HFF-Myc (cell line): ENCODE measurements around the gene HACD1.

Source experiments
- DNase-seq: peaks from one replicate; pipeline ENCODE4 v3.0.0-alpha.2; 2011; ENCODE audit warnings: low read depth; ENCODE audit errors: extremely low read depth
- H3K4me3 ChIP-seq: replicated peaks from 2 replicates; pipeline ENCODE4 v1.5.1; 2011; ENCODE audit warnings: low read depth, mild to moderate bottlenecking, control low read depth, low read length
- TF ChIP-seq, protein P1 (sequence below): IDR thresholded peaks from 2 replicates; pipeline ENCODE4 v1.5.1; 2012; ENCODE audit warnings: mild to moderate bottlenecking, low read depth, low read length, control low read depth; ENCODE audit errors: missing control alignments

Gene HACD1

DNA sequence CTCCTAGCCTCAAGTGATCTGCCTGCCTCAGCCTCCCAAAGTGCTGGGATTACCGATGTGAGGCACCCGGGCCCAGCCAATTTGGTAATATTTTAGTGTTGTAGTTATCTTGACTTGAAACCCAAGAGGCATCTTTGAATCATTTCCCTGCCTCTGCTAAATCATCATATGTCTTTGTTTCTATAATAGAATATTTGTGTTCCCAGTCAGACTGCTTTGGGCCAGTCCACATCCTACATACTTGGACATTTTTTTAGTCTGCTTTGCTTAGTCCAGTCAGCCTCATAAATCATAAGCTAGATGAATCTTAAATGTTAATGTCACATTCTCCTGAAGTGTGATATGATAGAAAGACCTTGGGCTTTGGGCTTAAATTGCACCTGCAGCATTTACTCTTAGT lies 32.7 kb upstream of the HACD1 start:
- no peak for DNase-seq
- H3K4me3 ChIP-seq: no peak overlapping the region
- TF ChIP-seq, protein P1, sequence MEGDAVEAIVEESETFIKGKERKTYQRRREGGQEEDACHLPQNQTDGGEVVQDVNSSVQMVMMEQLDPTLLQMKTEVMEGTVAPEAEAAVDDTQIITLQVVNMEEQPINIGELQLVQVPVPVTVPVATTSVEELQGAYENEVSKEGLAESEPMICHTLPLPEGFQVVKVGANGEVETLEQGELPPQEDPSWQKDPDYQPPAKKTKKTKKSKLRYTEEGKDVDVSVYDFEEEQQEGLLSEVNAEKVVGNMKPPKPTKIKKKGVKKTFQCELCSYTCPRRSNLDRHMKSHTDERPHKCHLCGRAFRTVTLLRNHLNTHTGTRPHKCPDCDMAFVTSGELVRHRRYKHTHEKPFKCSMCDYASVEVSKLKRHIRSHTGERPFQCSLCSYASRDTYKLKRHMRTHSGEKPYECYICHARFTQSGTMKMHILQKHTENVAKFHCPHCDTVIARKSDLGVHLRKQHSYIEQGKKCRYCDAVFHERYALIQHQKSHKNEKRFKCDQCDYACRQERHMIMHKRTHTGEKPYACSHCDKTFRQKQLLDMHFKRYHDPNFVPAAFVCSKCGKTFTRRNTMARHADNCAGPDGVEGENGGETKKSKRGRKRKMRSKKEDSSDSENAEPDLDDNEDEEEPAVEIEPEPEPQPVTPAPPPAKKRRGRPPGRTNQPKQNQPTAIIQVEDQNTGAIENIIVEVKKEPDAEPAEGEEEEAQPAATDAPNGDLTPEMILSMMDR: no peak

DNA sequence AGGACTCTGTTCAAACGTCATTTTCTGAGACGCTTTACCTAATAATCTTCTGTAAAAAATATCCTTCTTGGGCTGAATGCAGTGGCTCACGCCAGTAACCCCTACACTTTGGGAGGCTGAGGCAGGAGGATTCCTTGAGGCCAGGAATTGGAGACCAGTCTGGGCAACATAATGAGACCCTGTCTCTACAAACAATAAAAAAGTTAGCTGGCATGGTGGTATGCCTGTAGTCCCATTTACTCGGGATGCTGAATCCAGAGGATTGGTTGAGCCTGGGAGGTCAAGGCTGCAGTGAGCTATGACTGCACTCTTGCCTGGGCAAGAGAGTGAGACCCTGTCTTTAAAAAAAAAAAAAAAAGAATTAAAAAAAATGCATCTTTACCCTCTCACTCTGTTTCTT lies 31.9 kb upstream of the HACD1 start:
- DNase-seq: no peak

DNA sequence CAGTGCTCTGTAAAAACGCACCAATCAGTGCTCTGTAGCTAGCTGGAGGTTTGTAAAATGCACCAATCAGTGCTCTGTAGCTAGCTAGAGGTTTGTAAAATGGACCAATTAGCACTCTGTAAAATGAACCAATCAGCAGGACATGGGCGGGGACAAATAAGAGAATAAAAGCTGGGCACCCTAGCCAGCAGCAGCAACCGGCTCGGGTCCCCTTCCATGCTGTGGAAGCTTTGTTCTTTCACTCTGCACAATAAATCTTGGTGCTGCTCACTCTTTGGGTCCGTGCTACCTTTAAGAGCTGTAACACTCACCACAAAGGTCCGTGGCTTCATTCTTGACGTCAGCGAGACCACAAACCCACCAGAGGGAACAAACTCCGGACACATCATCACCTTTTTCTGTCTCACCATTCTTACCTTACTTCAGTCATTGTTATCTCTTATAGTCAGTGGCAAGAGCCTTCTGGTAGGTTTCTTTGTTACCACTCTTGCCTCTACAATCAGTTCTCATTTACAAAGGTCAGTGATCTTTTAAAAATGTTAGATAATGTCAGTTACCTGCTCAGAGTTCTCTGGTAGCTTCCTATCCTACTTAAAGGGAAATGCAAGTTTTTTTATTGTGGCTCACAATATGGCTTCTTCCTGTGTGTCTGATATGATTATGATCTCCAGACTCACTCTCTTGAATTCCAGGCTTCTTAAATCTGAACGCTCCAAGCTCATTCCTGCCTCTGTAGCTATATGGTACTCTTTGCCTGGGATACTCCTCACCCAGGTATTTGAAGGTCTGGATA lies 31.3 kb upstream of the HACD1 start:
- TF ChIP-seq, protein P1: no peak
- no peak for DNase-seq
- H3K4me3 ChIP-seq: no peak overlapping the region

More for the DNA sequence above, 31.9 kb upstream of the HACD1 start:
- TF ChIP-seq, protein P1: no peak
- no peak overlapping the region for H3K4me3 ChIP-seq

DNA sequence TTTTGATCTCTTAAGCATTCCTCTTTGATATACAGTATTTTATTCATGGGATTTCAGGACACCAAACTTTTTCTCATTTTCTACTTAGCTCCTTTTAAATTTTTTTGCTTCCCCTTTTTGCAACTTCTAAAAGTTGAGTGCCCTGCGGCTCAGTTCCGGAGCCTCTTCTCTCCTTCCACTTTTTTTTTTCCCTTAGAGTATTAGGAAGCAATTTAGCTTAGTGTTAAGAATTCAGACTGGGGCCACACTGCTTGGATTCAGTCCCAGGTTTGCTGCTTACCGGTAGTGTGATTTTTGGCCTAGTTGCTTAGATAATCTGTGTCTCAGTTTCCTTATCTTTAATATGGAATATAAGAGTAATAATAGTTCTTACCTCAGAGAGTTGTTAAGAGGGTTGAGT lies 30.2 kb upstream of the HACD1 start:
- TF ChIP-seq, protein P1: no peak
- DNase-seq: no peak
- no peak overlapping the region for H3K4me3 ChIP-seq

DNA sequence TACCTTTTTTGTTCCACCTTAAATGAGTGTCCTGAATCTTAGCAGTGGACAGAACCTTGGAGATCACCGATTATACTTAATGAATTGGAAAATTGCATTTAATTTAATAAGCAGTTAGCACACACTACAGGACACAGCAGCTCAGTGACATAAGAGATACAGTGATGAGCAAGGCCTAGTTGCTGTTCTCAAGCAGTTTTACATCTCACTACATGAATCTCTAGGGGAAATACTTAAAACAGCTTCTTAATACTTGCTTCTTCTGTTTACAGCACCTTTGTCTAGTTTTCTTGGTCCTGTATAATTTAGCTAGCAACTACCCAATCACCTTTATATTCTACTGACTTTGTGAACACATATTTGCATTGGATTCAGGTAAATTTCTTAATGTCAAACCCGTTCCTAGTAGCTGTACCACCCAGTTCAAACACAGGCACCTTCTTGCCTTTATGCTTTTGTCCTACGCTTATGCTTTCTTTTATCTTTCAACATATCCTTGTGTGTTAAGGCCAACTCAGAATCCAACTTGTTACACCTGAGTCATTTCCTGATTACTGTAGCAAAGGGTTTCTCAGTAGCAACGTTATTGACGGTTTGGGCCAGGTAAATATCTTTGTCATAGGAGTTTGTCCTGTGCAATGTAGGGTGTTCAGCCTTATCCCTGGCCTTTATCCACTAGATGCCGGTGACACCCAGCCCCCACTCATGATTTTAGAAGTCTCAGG lies 28.6 kb upstream of the HACD1 start:
- peak overlapping the region; percentile 87 for H3K4me3 ChIP-seq
- TF ChIP-seq, protein P1: no peak
- DNase-seq: no peak

DNA sequence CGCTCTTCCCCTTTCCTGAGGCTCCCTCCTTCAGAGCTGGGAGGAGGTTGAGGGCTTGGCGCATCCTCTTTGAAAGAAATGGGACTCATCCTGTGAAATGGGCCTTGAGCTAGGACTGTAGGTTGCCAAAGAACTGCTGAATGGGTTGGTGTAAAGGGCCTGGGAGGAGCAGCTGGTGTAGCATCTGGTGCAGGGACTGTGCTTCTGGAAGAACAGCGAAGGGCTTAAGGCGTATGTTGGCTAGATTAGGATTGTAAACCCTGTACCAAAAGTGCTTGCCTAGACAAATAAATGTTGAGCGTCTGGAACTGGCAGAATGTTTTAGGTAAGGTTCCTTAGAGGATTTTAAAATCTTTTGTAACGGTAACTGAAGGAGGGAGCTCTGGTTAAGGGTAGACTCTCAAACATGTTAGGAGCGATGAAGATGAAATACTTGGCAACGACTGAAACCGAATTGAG lies 27.3 kb upstream of the HACD1 start:
- peak overlapping the region; percentile 87 for H3K4me3 ChIP-seq
- DNase-seq: no peak
- TF ChIP-seq, protein P1: no peak
